ENCODE data around the gene C11orf58.

C11orf58 gene

DNA sequence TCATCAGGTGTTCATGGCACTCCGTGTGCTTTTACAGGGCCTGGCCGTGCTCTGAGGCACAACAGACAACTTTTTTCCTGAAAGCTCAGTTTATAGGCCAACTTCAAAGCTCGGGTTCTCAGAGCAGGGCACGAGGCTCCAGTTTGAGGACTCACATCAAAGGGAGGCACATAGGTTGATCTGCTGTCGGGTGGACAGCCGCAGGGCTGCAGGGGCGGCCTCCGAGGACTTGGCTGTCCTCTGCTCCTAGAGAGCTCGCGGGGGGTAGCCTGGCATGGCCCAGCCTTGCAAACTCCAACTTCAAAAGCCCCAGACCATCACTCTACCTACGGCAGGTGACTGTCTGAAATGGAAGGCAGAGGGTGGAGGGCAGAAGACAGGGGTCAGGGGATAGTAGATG lies 31.6 kb downstream of the C11orf58 start:
- DNase-seq, result no peak

DNA sequence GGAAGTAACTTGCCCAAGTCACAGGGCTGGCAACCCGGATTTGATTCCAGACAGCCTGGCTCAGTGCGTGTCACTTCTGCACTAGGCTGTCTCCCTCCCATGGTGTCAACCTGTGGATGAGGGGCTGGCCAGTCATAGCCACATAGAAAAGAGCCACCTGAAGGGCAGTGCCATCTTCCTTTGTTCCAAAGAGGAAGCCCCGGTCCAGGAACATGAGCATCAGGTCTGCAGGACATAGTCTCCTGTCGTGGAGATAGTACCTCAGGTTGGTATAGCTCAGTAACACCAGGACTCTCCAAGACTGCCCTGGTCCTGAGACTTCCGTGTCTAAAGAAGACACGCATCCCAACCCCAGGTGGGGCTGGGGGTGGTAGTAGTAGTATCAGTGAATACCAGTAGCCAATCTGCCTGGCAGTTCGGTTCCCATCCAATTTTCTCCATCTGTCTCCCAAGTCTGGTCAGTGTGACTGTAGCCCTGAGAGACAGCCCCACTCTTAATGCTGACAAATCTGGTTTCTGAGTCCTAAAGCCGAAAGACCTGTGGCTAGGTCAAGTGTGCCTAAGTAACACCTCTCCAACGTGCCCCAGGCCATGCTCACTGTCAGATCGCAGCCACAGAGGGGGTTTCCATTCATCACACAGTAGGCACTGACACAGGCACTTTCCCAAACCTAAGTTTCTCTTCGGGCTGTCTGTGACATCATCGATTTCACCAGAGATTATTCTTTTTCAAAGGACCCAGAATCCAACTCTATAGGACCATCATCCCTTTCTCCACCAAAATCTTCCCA lies 33.1 kb downstream of the C11orf58 start:
- no peak for DNase-seq

DNA sequence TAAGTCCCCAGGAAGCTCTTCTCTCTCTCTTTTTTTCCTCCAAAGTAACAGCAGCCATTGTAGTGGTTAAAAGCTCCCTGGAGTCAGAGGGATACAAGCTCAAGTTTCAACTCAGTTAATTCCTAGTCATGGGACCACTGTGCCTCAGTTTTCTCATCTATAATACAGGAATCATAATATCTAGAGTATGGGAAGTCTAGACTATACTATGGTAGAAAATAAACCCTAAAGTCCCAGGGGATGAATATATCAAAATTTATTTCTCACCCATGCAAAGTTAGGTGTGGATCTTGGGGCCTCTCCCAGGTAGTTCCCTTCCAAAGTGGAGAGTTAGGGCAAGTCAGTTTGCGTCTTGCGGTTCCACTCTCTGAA lies 33.7 kb downstream of the C11orf58 start:
- no peak for DNase-seq

DNA sequence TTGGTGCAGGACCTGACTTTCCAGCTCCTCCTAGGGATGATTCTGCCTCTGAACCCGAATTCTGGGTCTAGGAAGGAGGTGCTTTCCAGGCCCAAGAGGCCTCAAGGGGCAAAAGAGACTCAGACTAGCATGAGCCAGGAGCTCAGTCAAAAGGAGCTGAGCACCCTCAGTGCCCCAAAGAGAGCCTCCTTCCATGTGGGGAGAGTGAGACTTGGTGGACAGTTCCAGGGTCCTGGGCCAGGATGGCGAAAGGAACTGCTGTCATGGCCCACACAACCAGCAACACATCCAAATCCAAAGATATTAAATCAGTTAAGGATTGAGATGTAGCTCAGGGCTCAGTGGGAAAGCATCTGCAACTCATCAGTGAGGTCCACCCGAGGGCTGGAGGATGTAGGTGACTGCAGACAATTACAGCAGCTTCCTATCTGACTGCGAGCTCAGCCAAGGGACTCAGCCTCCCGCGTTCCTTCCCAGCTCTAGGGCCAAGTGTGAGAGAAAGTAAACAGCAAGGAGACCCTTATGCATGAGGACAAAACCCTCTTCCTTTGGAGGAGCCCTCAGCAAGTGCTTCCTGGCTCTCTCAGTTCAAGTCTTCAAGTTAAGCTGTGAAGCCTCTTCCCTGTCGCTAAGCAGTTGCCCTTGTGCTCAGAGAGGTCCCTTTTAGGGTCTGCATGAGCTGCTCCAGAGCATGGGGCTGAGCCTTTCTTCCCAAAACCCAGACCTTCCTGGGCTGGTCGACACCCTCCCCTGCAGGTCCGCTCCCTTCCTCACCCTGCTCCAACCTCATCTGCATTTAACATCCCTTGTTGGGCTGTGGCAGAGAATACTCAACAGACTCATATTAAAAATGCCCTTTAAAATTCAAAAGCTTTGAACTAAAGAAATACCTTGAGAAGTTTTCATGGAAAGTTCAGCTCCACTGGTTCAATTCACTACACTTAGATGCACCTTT lies 35.8 kb downstream of the C11orf58 start:
- DNase-seq, result no peak

DNA sequence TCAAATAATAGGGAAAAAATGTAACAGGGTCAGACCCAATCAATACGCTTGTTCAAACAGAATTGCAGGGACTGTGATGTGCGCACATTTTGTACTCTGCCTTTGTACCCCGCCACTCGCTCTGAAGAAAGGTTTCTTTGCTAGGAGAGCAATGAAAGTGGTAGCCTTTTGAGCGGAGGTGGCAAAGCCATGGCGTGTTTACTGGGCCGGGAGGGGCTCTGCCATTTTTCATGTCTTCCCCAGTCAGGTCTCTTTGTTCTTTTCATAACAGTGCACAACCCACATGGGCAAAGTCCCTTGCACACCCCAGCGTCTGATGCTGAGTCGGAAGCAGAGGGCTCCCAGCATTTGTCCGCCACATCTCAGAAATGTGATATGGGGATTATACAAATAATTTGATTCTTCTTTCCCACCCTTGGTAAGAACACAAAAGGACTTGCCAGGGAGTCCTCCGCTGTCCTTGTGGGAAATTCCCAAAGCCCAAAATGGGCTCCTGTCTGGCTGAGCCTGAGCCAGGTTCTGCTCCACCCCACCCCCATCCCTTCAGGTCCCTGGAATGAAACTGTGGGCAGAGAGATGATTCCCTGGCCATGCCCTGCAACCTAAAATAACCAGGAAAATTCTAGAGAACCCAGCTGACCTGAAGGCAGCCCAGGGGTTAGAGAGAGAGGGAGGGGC lies 36.6 kb downstream of the C11orf58 start:
- DNase-seq, result no peak

DNA sequence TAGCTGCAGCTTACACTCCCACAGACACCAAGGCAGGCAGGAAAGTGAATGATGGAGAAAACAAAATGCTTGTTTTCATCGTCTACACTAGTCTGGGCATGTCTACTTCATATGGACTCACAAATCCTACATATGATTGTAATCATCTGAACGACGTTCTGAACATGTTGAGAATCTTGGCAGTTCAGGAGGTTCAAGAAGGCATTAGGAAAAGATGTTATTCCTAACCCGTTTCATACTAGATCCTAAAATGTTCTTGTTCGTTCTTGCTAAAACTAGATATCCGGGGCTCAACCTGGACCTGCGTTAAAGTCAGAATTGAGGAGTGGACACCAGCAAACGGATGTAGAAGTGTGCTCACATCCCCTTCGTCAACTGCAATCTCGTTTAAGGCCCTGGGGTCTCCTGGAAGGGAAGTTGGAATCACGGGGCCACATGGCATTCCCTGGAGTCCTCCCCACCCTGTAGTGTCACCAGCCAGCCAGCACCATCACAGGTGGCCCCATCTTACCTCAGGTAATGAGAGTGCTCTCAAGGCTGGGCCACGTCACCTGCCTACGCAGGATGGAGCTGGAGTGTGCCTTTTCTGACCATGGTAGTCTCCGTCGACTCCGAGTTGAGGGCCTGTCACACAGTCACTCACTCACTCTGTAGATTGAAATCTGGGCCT lies 37.3 kb downstream of the C11orf58 start:
- no peak for DNase-seq

DNA sequence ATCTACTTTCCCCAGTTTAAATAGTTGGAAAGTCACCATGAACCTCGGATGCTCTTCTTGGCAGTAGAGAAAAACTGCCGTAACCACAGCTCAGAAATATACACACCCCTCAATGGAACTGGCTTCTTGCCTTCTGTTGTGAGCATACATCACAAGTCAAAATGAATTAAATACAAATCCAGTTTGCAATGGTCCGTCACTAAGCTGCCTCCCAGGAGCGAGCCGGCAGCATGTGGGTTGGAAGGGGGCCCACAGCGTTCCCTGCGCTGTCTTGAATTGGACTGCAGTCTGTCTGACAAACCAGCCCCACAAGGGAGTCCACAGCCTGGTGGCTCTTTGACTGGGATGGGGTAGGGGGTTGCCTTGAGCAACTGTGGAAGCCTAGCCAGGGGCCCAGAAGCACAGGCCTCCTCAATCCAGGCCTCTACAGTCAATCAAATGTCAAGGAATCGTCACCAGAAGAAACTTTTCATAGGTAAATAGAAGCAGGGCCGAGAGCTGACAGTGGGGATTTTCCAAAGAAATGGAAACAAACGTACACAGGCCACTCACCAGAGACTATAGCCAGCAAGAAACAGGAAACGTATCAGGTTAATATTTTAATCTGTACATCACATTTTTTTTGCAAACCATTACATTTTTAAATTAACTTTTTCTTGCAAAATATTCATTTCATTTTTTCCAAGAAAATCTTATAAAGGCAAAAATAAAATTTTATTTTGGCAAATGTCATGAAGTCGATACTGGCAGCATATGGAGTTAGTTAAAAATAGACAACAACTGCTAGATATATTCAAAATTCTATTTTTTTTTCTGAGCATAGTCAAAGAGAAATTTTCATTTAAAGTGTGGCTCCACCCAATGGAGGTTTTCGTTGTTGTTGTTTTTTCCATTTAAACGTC lies 38.5 kb downstream of the C11orf58 start:
- no peak for DNase-seq

DNA sequence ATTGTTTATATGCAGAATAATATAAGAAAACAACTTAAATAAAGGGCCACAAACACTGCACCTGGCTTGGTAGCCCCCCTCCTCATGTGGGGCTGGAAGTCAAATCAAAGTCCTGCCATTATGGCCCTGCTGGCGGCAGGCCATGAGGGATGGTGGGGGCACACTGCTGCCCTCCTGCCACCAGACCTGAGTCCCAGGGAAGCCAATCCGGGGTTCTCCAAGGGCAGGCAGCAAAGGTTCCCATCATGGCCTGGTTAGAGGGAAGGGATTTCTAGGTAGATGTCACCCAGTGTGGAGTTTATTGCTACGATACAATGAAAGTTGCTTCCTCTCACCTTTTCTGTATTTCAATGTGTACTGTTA lies 39.1 kb downstream of the C11orf58 start:
- DNase-seq, result no peak

DNA sequence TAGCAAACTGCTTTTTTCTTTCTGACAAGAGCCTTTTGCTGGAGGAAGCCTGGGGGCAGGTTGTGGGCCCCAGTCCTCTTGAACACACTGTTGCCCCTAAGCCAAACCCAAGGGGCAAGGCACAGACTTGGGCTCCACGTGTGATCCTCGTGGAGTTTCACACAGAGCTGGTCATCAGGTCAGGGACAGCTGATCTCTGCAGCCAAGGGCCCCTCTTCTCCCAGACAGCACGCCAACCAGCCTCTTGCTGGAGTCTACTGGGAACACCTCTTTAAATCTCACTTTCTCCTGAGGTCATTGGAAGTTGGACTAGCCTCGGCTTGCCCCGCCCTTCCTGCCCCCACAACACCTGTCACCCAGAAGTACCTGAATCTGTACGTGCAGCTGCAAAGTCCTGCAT lies 39.8 kb downstream of the C11orf58 start:
- DNase-seq, result no peak

DNA sequence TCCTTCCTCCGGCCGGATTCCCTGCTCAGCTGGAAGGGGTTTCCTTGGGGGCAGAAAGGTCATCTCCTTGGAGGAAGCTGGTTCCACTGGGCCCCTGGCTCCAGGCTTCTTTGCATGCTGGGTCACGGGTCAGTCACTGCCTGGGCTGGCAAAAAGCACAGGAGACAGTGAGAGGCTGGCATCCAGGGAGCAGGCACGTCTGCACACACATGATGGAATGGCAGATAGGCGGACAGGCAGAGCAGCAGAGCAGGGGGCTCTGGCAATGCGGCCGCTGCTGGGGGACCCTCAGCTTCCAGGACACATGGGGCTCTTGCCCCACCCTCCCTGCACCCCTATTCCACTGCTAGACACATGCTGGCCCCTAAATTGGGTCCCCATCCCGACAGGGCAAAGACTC lies 40.4 kb downstream of the C11orf58 start:
- DNase-seq, result no peak

DNA sequence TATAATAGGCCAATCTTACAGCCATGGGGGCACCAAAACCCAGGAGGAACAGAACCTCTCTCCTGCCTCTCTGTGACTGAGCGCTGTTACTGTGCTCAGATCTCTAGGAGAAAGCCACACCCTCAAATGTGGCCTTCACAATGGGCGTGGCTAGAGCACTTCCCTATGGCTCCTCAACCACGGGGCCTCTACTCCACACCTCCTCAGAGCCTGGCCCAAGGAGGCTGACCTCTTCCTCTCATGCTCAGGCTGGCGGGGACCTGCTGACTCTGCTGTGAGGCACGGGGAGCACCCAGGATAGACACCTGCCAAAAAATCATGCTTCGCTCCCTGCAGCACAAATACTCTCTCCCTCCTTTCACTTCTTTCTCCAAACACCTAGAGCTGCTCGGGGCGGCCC lies 41.0 kb downstream of the C11orf58 start:
- DNase-seq, result no peak

DNA sequence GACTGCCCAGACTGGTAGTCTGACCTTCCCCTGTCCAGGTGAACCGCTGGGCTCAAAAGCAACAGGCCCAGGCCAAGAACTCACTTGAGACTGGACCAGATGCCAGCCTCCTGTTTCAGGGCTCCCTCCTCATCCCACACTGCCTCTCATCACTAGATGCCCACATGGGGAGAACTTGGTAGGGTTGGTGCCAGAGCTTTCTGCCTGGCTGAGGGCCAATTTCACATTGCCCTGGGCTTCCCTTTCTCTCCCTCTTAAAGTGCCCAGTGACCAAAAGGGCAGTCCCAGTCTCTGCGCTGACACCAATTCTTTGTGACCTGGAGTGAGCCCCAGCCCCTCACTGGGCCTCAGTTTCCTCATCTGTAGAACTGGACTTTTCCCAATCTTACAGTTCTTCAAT lies 41.7 kb downstream of the C11orf58 start:
- DNase-seq, result no peak

DNA sequence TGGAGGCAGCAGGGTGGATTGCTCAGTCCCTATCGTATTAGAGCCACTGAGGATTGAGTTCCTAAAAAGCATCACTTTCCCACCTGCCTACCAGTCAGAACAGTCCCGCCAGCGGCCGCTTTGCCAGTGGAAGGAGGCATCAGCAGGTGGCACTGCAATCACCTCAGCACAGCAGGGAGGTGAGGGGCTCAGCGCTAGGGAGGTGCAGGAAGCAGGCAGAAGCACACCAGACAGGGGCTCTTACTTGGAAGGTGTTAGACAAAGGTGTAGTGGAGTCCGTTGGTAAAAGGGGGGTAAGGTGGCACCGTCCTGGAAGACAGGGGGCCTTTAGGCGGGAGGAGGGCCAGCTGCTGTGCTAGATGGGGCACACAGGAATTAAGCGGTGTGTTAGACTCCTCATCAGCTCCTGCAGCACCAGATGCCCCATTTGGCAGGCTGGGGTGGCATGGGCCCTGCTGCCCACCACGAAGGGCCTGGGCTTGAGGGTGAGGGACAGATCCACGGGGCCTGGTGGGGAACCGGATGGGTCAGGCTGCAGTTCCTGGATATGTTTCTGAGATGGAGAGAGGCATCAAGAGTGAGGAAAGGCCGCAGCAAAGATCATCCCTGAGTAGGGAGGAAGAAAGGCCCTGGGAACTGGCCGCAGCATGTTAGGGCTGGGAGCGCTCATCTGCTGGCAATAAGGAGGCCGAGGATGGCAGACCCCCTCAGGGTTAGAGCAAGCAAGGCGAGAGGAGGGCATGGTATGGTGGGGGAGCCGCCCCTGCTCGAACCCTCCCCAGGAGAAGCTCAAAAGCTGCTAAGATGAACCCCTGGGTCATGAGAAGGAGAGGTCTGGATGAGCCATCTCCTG lies 42.5 kb downstream of the C11orf58 start:
- no peak for DNase-seq

DNA sequence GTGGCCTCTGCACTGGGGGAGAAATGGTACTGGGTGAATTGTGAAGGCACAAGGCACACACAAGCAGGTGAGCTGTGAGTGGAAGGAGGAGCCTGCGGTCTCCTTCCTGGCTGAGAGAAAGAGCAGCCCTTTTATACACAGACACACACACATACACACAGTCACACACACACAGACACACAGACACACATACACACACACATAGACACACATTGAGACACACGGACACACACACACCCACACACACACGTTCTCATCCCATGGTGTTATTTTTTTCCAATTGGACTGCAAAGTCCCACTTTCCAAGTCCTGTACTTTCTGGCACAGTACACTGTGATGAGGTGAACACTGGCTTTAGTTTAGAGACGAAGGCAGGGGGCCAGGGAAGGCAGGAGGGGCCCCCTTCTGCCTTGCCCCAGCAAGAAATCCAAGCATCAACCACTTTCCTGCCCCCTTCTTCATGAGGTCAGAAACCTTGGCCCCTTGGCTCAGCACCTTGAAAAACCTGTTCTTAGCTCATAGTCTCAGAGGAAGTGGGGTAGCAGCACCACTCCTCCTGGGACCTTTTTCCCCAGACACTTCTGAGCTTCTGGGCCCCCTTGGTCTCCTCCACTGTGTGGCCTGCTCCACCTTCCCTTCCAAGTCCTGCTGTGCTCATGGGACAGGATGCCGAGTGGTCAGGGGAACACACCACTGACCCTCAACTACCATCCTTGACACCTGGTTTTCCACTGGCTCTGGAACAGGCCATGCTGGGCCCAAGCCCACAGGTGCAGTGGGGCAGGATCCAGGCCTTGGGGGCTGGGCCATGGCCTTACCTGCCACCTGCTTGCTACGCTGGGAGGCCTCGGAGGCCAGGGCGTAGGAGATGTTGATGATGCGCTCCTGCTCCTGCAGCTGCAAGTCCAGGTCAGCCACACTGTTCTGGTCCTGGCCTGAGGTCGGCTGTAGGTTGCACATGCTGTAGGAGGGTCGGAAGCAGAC lies 43.8 kb downstream of the C11orf58 start:
- no peak for DNase-seq

DNA sequence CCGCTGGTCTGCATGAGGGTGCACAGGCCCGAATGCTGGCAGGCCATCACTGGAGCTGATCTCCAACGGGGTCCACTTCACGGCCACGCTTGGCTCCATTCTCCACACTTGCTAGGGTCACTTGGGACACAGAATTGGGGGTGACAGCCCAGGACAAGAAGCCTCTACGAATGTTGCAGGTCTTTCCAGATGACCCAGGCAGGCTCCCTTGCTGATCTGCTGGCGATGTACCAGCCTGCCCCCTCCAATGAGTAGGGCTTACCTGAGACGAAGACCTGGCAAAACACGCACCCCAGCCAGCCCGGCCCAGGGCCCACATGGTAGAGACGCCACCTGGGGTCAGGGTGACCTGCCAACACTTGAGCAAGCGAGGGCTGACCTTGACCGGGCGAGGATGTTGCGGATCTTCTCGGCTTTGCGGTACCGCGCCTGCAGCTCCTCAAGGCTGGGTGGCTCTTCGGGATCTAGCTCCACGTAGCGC lies 44.9 kb downstream of the C11orf58 start:
- no peak for DNase-seq

DNA sequence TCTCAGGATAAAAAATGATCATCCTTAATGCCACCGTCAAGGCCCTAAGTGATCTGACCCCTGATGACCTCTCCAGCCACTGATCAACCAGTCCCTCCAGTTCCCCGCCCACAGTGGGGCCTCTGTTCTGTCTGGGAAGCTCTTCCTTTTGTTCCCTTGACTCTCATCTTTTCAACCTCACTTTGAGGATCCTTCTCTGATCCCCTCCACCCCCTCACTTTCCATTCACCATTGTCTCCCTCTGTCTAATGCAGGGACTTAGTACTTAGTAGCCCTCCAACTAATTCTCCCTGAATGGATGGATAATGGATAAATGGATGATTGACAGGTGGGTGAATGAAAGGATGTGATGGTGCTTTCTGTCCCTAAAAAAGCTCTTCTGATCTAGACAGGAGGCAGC lies 45.6 kb downstream of the C11orf58 start:
- DNase-seq, result no peak

DNA sequence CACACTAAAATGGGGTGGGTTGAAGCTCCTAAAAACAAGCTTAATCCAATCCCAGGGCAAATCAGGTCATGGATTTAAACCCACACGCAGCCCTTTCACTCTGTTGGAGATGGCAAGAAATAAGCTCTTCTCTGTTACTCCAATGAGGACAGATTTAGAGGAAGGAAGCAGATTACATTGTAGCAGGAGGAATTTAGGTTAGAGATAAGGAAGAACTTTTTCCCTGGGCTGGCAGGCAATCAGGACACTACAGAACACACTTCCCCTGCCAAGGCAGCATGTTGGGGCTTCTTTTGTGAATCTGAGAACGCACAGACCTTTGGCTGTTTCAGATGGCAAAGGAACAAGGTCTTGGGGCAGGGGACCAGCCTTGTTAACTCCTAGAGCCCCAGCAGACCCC lies 46.2 kb downstream of the C11orf58 start:
- DNase-seq, result no peak

DNA sequence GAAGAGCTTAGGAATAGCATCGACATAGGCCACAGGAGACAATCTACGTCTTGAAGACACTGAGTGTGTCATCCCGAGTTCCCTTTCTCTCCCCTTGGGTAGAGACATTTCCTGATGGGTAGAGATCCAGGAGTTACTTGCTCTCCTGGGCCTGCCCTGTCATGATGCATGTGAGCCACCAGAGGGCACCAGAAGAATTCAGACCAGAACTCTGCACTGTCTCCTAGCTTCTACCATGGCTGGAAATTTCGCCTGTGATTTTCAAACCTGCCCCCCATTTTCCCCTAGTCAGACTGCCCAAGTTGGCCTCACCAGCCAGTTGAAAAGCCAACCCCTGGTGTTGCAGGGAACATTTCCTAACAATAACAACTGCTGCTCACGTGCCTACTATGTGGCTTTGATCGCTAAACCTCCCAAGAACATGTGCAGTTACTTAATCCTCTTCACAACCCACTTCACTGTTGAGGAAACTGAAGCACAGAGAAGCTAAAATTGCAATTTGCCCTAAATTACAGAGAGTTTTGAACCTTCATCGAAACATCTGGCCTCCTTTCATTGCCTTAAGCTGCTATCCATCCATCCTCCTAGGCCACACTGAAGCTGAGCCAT lies 47.2 kb downstream of the C11orf58 start:
- peak; percentile 48 for DNase-seq

DNA sequence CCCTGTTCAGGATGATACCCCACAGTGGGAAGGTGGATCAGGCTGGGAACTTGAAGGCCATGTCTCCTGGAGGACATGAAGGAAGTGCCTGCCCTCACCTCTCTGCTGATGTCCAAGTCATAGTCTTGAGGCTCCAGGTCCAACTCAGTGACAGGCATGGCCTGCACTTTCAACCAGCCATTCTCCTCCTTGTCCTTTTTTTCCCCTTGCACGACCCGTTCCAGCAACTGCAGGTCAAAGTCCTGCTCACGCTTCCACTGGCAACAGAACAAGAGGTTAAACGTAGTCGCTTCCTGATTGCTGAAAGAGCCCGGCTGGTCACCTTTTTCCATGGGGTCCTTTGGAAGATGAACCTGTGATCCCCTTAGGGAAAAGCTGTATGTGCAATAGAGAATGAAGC lies 47.7 kb downstream of the C11orf58 start:
- no peak for DNase-seq

Data from NCI-H2029 treated with DMSO at 0.1 percent for 48 hours (cell line).